Tibial nerve (tissue), 4 donors: Measurements from ENCODE around the gene OTOG. TPM values are rescaled to one million over a fixed set of nuclear protein-coding genes. Genes with fewer than 3 reads are reported as not detected.

Source experiments
- DNase-seq, 2 donors: peaks; one replicate each; pipeline ENCODE4 v3.0.0-alpha.2; 2019; ENCODE audit warnings: low spot score in 2 of 2
- H3K27ac ChIP-seq, 4 donors: fragments of 200-600 bp; sonication (generic) in 3 of 4; one replicate each; pipeline ENCODE4 v1.5.1; 2017 to 2019; ENCODE audit warnings: mild to moderate bottlenecking in 1 of 4
- H3K27me3 ChIP-seq, 2 donors: fragments of 200-600 bp; sonication (generic) in 1 of 2; one replicate each; pipeline versions ENCODE4 v1.5.1 to v1.6.0; 2017 to 2019
- H3K36me3 ChIP-seq, 3 donors: fragments of 200-600 bp; sonication (generic); one replicate each; pipeline ENCODE4 v1.5.1; 2018 to 2019
- H3K4me1 ChIP-seq, 4 donors: fragments of 200-600 bp; sonication (generic) in 3 of 4; one replicate each; pipeline ENCODE4 v1.5.1; 2017 to 2019
- H3K4me3 ChIP-seq, 4 donors: fragments of 200-600 bp; sonication (generic) in 3 of 4; one replicate each; pipeline ENCODE4 v1.5.1; 2017 to 2019; ENCODE audit warnings: mild to moderate bottlenecking in 1 of 4, moderate library complexity in 1 of 4
- H3K9me3 ChIP-seq, 4 donors: fragments of 200-600 bp; sonication (generic) in 3 of 4; one replicate each; pipeline ENCODE4 v1.5.1; 2017 to 2019
- EP300 ChIP-seq, 2 donors: sonication (generic); formaldehyde crosslinking; IDR thresholded peaks; one replicate each; pipeline ENCODE4 v1.6.1; 2017; ENCODE audit warnings: antibody characterized with exemption in 2 of 2, mild to moderate bottlenecking in 1 of 2
- POLR2A ChIP-seq, 2 donors: fragments of 450-650 bp; IDR thresholded peaks; one replicate each; pipeline ENCODE4 v1.6.1; 2017; ENCODE audit warnings: antibody characterized with exemption in 2 of 2, mild to moderate bottlenecking in 2 of 2, moderate library complexity in 2 of 2
- WGBS, 2 donors: methylation state at CpG; one replicate each; pipeline ENCODE4 v1.1.5; 2018; 5-methylcytosine and 5-hydroxymethylcytosine counted together
- total RNA-seq, 4 donors: library from RNA; depleted of rRNA; stranded (reverse); fragments of >200 nt; gene quantifications; one replicate each; pipeline ENCODE4 v1.1.0, GENCODE V29; 2016
- TF ChIP-seq, protein P1 (sequence below), 5 experiments: fragments of 200-600 bp in 3 of 5; fragments of 450-650 bp in 2 of 5; sonication (generic) in 3 of 5; IDR thresholded peaks; one replicate each; pipeline ENCODE4 v1.5.1; 2016 to 2019; ENCODE audit warnings: antibody characterized with exemption in 5 of 5, mild to moderate bottlenecking in 3 of 5, moderate library complexity in 2 of 5

Gene OTOG
- total RNA-seq, 4 donors from 2014 or later, result not detected

DNA sequence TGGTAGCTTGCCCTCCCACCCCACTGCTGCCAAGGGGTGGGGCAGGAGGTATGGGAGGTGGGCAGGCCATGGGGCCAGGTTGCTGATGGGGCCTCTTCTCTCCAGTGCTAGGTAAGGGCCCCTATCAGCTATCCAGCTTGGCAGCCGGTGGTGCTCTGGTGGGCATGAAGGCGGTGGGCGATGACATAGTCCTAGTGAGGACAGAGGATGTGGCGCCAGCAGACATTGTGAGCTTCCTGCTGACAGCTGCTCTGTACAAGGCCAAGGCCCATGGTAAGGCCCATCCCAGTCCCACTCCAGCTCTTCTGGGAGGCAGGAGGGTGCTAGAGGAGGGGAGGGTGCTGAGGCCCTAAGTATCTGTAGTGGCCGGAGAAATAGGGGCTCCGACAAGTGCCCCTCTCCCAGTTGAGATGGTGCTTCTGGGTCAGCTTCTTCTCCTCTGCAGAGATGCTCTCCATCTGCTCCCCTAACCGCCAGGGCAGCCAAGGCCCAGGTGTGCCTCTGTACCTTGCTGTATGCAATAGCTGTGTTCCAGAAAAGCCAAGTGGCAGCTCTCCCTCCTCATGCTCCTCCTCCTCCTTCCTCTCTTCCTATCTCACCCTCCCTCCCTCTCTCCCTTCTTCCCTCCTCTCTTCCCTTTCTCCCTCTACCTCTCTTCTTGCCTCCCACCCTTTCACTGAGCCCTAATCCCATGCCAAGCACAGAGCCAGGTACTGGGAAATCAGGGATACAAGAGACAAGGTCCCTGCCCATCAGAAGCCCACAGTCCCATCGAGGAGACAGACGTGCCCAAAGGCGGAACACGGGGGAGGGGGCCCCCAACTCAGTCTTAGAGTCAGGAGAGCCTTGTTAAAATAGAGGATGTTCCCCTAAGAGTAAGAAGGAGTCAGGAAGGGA, 55.3 kb downstream of the OTOG start:
- TF ChIP-seq, protein P1, sequence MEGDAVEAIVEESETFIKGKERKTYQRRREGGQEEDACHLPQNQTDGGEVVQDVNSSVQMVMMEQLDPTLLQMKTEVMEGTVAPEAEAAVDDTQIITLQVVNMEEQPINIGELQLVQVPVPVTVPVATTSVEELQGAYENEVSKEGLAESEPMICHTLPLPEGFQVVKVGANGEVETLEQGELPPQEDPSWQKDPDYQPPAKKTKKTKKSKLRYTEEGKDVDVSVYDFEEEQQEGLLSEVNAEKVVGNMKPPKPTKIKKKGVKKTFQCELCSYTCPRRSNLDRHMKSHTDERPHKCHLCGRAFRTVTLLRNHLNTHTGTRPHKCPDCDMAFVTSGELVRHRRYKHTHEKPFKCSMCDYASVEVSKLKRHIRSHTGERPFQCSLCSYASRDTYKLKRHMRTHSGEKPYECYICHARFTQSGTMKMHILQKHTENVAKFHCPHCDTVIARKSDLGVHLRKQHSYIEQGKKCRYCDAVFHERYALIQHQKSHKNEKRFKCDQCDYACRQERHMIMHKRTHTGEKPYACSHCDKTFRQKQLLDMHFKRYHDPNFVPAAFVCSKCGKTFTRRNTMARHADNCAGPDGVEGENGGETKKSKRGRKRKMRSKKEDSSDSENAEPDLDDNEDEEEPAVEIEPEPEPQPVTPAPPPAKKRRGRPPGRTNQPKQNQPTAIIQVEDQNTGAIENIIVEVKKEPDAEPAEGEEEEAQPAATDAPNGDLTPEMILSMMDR (IDR thresholded peaks at IDR 0.05), result no peak
- TF ChIP-seq POLR2A (IDR thresholded peaks at IDR 0.05) (no peak), EP300 (IDR thresholded peaks at IDR 0.05) (no peak)
- 85 to 90% methylated on average over 10 to 11 of the region's 11 CpGs for WGBS, 2 donors
- Histone ChIP-seq H3K27me3 (no peaks in the 10 kb centered on the region), H3K27ac (no peak overlapping the region), H3K4me1 (no peaks in the 10 kb centered on the region), H3K9me3 (no peaks in the 10 kb centered on the region), H3K36me3 (no peaks in the 10 kb centered on the region), H3K4me3 (no peak overlapping the region)
- DNase-seq, result no peak

DNA sequence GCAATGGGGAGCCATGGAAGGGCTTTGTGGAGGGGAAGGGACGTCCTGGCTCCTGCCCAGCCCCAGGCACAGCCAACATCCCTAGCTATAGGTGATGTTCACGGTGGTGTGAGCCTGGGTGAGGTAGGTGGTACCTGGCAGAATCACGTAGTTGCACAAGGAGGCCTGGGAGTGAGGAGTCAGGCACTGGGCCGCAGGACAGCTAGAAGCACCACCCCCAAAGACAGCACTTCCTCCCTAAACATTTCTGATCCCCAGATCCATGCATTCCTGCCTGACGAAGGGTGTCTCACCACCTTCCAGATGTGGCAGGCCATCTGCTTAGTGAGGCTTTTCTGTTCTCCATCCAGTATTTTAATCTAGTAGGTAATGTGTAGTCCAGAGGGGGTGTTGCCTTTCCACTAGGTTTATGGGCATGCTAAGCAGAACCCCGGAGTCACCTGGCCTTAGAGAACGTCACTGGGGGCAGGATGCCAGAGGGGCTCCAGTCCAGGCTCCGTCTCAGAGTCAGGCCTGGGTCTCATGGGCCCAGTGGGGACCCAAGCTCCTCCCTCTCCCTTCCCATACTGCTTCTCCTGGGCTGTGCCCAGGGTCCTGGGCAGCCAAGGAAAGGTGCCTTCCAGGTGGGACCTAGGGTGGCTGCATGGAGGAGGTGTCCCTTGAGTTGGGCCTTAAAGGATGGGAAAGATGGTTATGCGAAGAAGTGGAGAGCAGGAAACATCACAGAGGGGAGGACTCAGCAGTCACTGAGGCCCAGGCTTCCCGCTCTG, 56.2 kb downstream of the OTOG start:
- no peaks in the 10 kb centered on the region for H3K36me3 ChIP-seq
- TF ChIP-seq POLR2A (IDR thresholded peaks at IDR 0.05) (no peak), EP300 (IDR thresholded peaks at IDR 0.05) (no peak)
- TF ChIP-seq, protein P1 (IDR thresholded peaks at IDR 0.05), result no peak
- no peak overlapping the region for H3K27ac ChIP-seq
- no peak for DNase-seq
- WGBS, 2 donors, result 75 to 77% methylated on average over 9 of the region's 10 CpGs
- H3K4me1 ChIP-seq, result no peaks in the 10 kb centered on the region
- H3K27me3 ChIP-seq, result no peaks in the 10 kb centered on the region
- no peak overlapping the region for H3K4me3 ChIP-seq
- H3K9me3 ChIP-seq, result no peaks in the 10 kb centered on the region

DNA sequence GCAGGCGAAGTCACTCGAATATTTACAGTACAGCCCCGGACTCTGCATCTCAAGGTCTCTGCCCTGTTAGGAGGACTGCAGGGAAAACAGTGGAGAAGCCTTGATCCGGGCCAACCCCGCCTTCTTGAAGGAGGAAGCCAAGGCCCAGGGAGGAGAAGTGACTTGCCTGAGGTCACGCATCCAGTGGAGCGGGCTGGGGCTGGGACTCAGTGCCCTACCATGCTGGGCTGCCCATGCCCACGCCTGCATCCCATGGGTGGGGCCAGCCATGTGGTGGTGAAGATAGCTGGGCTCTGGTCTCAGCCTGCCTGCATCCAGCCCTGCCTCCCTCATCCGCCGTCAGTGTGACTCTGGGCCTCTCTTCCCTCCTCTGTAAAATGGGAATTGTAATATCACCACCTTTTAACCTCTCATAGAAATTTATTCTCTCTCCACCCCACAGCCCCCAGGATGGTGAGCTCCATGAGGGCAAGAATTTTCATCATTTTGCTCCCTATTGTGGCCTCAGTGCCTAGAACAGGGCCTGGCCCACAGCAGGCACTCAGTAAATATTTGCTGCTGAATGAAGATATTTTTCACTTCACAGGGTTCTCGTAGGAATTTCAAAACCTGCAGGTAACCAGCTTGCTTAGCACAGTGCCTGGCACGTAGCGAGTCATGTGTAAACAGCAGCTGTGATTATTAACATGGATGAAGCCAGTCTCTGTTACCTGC, 57.3 kb downstream of the OTOG start:
- H3K4me1 ChIP-seq, result no peaks in the 10 kb centered on the region
- no peaks in the 10 kb centered on the region for H3K36me3 ChIP-seq
- no peak overlapping the region for H3K27ac ChIP-seq
- no peaks in the 10 kb centered on the region for H3K9me3 ChIP-seq
- no peak for DNase-seq
- H3K4me3 ChIP-seq, result no peak overlapping the region
- no peaks in the 10 kb centered on the region for H3K27me3 ChIP-seq
- 73 to 83% methylated on average over 13 of the region's 13 CpGs for WGBS, 2 donors
- TF ChIP-seq, protein P1 (IDR thresholded peaks at IDR 0.05), result no peak
- no peak for TF ChIP-seq POLR2A (IDR thresholded peaks at IDR 0.05)
- no peak for TF ChIP-seq EP300 (IDR thresholded peaks at IDR 0.05)

DNA sequence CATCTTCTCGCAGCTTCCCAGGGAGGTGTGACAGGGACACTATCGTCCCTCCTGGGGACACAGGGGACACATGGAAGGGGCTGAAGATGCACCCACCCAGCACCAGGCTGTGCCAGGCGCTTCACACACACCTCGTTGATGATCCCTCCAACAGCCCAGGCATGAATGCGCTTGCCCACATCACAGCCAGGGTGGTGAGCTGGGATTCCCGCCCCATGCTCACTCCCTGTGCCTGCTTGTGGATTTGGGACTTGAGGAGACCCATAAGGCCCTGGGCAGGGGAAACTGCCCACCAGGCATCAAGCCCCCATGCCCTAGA, 57.8 kb downstream of the OTOG start:
- no peaks in the 10 kb centered on the region for H3K9me3 ChIP-seq
- WGBS, 2 donors, result 81 to 83% methylated on average over 6 of the region's 6 CpGs
- no peak for DNase-seq
- no peak overlapping the region for H3K4me3 ChIP-seq
- no peaks in the 10 kb centered on the region for H3K4me1 ChIP-seq
- H3K27me3 ChIP-seq, result no peaks in the 10 kb centered on the region
- TF ChIP-seq, protein P1 (IDR thresholded peaks at IDR 0.05), result no peak
- TF ChIP-seq EP300 (IDR thresholded peaks at IDR 0.05) (no peak), POLR2A (IDR thresholded peaks at IDR 0.05) (no peak)
- H3K36me3 ChIP-seq, result no peaks in the 10 kb centered on the region
- H3K27ac ChIP-seq, result no peak overlapping the region
